ENCODE measurements around the gene NRCAM.

Gene NRCAM

DNA sequence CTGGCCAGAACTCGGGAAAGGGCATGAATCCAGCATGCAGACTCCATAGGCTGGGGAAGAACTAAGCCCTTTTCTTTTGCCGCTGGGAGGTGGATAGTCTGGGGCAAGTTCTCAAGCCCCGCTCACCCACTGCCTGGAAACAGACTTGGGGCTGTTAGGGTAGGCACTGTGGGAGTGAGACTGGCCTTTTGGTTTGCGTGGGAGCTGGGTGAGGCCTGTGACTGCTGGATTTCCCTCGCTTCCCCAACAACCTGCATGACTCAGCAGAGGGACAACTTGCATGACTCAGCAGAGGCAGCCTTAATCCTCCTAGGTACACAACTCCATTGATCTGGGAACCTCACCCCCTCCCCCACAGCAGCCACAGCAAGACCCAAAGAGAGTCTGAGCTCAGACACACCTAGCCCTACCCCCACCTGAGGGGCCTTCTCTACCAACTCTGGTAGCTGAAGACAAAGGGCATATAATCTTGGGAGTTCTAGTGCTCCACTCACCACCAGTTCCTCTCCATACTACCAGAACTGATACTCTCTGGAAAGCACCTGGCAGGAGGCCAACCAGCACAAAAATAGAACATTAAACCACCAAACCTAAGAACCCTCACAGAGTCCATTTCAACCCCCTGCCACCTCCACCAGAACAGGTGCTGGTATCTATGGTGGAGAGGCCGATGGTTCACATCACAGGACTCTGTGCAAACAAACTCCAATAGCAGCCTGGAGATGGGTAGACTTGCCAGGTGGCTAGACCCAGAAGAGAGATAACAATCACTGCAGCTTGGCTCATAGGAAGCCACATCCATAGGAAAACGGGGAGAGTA, 244.6 kb downstream of the NRCAM start:
- no peak overlapping the region for H3K4me3 Mint-ChIP-seq
- H3K4me1 Mint-ChIP-seq (ENCODE audit: low read depth), result no peaks in the 10 kb centered on the region
- no peaks in the 10 kb centered on the region for H3K9me3 Mint-ChIP-seq
- H3K36me3 Mint-ChIP-seq (ENCODE audit: low read depth), result no peaks in the 10 kb centered on the region
- DNase-seq (ENCODE audit: low spot score), result no peak
- peaks cover 5% of the 10 kb centered on the region for H3K27me3 Mint-ChIP-seq (ENCODE audit: low read depth)
- no peak overlapping the region for H3K27ac Mint-ChIP-seq

DNA sequence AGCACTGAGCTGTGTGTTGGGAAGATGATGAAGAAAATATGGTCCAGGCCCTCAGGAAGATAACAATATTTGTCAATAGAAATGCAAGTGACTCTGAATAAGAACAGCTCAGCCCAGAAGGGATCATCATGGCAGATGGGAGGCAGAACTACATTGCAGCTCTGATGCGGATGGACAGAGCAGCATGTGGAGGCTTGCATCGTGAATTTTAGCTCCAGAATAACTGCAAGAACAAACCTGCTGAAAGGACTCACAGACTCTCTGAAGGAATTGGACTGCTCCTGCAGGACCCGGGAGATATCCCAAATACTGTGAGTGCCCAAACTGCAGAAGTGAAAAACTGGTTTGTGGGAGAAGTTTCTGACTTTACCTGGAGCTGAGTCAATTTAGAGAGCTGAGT, 245.4 kb downstream of the NRCAM start:
- DNase-seq (ENCODE audit: low spot score), result no peak
- H3K27me3 Mint-ChIP-seq (ENCODE audit: low read depth), result peaks cover 5% of the 10 kb centered on the region
- no peaks in the 10 kb centered on the region for H3K9me3 Mint-ChIP-seq
- H3K27ac Mint-ChIP-seq, result no peak overlapping the region
- H3K4me3 Mint-ChIP-seq, result no peak overlapping the region
- H3K36me3 Mint-ChIP-seq (ENCODE audit: low read depth), result no peaks in the 10 kb centered on the region
- no peaks in the 10 kb centered on the region for H3K4me1 Mint-ChIP-seq (ENCODE audit: low read depth)

GRCh38 chr7:108205311-108205710, 250.9 kb downstream of the NRCAM start:
- no peaks in the 10 kb centered on the region for H3K9me3 Mint-ChIP-seq
- H3K27ac Mint-ChIP-seq, result no peak overlapping the region
- peaks cover 2% of the 10 kb centered on the region for H3K27me3 Mint-ChIP-seq (ENCODE audit: low read depth)
- no peaks in the 10 kb centered on the region for H3K36me3 Mint-ChIP-seq (ENCODE audit: low read depth)
- H3K4me3 Mint-ChIP-seq, result no peak overlapping the region
- H3K4me1 Mint-ChIP-seq (ENCODE audit: low read depth), result no peaks in the 10 kb centered on the region
- no peak for DNase-seq (ENCODE audit: low spot score)

- H3K27ac Mint-ChIP-seq, result no peak overlapping the region
- no peaks in the 10 kb centered on the region for H3K4me1 Mint-ChIP-seq (ENCODE audit: low read depth)
These were observed 251.9 kb downstream of the NRCAM start for GRCh38 chr7:108204281-108204796.

GRCh38 chr7:108203537-108203936, 252.7 kb downstream of the NRCAM start:
- no peaks in the 10 kb centered on the region for H3K36me3 Mint-ChIP-seq (ENCODE audit: low read depth)
- DNase-seq (ENCODE audit: low spot score), result no peak
- no peaks in the 10 kb centered on the region for H3K9me3 Mint-ChIP-seq
- H3K4me3 Mint-ChIP-seq, result no peak overlapping the region
- no peaks in the 10 kb centered on the region for H3K4me1 Mint-ChIP-seq (ENCODE audit: low read depth)
- H3K27ac Mint-ChIP-seq, result no peak overlapping the region
- H3K27me3 Mint-ChIP-seq (ENCODE audit: low read depth), result peaks cover 2% of the 10 kb centered on the region

More at GRCh38 chr7:108204281-108204796, 251.9 kb downstream of the NRCAM start:
- Mint-ChIP-seq H3K9me3 (no peaks in the 10 kb centered on the region), H3K36me3 (ENCODE audit: low read depth) (no peaks in the 10 kb centered on the region), H3K4me3 (no peak overlapping the region), H3K27me3 (ENCODE audit: low read depth) (peaks cover 2% of the 10 kb centered on the region)
- no peak for DNase-seq (ENCODE audit: low spot score)

DNA sequence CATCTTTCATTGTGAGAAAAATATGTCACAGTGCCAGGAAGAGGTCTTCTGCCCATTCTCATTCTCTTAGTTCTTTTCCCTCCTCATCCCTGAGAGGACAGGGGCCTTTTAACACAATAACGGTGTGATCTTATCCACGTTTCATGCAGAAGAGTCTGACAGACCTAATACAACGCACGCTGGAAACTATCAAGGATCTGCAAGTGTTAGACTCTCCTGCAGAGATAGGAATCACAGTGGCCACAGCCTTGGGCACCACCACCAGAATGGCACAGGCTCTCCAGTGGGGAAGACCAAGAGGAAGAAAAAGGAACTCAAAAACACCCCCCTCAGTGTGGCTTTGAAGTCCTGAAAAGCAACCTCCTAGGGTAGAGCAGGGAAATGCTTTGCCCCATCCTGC, 253.5 kb downstream of the NRCAM start:
- Mint-ChIP-seq H3K4me3 (no peak overlapping the region), H3K27me3 (ENCODE audit: low read depth) (peaks cover 2% of the 10 kb centered on the region)

GRCh38 chr7:108201766-108202165, 254.5 kb downstream of the NRCAM start:
- Mint-ChIP-seq H3K9me3 (no peaks in the 10 kb centered on the region), H3K4me1 (ENCODE audit: low read depth) (no peaks in the 10 kb centered on the region), H3K4me3 (no peak overlapping the region), H3K27ac (no peak overlapping the region), H3K27me3 (ENCODE audit: low read depth) (no peaks in the 10 kb centered on the region), H3K36me3 (ENCODE audit: low read depth) (no peaks in the 10 kb centered on the region)
- no peak for DNase-seq (ENCODE audit: low spot score)

More for the DNA sequence above, 253.5 kb downstream of the NRCAM start:
- H3K27ac Mint-ChIP-seq, result no peak overlapping the region
- H3K4me1 Mint-ChIP-seq (ENCODE audit: low read depth), result no peaks in the 10 kb centered on the region
- no peak for DNase-seq (ENCODE audit: low spot score)
- H3K9me3 Mint-ChIP-seq, result no peaks in the 10 kb centered on the region
- no peaks in the 10 kb centered on the region for H3K36me3 Mint-ChIP-seq (ENCODE audit: low read depth)

DNA sequence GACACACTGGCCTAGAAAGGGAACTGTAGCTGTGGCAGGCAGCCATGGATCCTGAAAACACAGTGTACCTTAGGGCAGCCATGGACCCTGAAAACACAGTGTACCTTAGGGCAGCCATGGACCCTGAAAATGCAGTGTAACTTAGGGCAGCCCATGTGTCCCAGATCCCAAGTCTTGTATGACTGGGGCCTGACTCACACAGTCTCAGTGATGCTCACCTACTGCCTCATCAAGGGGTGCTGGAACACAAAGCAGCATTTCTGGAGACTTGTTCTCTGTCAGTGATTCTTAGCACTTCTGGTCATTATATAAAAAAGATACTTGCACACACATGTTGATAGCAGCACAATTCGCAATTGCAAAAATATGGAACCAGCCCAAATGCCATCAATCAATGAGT, 255.9 kb downstream of the NRCAM start:
- no peak for DNase-seq (ENCODE audit: low spot score)
- Mint-ChIP-seq H3K4me3 (no peak overlapping the region), H3K36me3 (ENCODE audit: low read depth) (no peaks in the 10 kb centered on the region), H3K9me3 (no peaks in the 10 kb centered on the region), H3K27ac (no peak overlapping the region), H3K4me1 (ENCODE audit: low read depth) (no peaks in the 10 kb centered on the region), H3K27me3 (ENCODE audit: low read depth) (peaks cover 3% of the 10 kb centered on the region)

- no peak for DNase-seq (ENCODE audit: low spot score)
- Mint-ChIP-seq H3K27me3 (ENCODE audit: low read depth) (peaks cover 3% of the 10 kb centered on the region), H3K36me3 (ENCODE audit: low read depth) (no peaks in the 10 kb centered on the region), H3K9me3 (no peaks in the 10 kb centered on the region), H3K4me3 (no peak overlapping the region), H3K4me1 (ENCODE audit: low read depth) (no peaks in the 10 kb centered on the region), H3K27ac (no peak overlapping the region)
These were observed 258.7 kb downstream of the NRCAM start for GRCh38 chr7:108197371-108198091.

DNA sequence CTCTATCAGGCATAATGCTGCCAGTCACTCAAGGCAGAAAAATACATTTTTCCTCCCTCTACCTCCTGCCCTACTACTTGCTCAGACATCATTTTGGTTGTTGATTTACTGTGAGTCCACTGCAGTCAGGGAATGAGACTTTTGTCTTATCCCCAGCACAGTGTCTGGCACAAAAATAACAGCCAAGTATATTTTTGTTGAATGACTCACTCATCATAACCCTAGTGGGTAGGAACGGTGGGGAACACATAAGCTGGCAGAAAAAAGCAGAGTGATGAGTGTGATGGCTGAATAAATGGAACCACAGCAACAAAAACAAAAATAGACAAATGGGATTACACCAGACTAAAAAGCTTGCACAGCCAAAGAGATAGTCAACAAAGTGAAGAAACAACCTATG, 260.2 kb downstream of the NRCAM start:
- Mint-ChIP-seq H3K27ac (no peak overlapping the region), H3K36me3 (ENCODE audit: low read depth) (no peaks in the 10 kb centered on the region), H3K4me3 (no peak overlapping the region), H3K9me3 (no peaks in the 10 kb centered on the region), H3K4me1 (ENCODE audit: low read depth) (no peaks in the 10 kb centered on the region), H3K27me3 (ENCODE audit: low read depth) (peaks cover 3% of the 10 kb centered on the region)
- no peak for DNase-seq (ENCODE audit: low spot score)

DNA sequence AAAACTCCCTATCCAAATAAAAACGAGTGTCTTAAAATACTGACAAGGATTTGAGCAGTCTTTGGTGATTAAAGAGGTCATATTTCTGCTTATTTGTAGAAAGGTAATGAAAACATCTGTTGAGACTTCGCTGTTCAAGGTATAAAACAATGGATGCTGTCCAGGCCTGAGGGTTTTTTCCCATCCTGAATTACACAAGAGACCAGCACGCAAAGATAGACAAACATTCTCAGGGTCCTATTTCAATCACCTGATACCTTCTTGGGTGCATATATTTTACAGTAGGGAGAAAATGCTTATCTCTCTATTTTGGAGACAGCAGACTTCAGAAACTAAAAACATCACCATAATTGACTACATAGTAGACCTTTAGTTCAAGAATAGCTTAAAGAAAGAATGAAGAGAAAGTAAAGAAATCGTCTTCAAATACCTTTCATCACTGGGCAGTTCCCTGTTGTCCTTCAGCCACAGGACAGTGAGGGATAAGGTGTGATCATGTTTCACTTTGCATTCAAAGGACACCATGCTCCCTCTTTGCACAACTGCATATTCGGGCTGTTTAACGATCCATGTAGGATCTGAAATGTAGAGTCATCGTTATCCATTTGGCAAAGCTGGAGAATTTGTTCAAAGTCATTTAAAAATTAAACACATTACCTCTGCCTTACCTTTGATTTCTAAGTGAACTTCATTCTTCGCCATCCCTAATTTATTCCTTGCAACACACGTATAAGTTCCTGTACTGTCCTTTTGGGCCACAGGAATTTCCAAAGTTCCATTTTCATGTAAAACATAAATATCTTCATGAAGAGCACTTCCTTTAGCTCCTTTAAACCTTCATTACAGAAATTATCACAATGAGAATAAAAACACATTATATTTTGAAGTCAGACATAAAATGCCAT, 262.4 kb downstream of the NRCAM start:
- H3K9me3 Mint-ChIP-seq, result no peaks in the 10 kb centered on the region
- no peak overlapping the region for H3K27ac Mint-ChIP-seq
- H3K4me3 Mint-ChIP-seq, result no peak overlapping the region
- H3K27me3 Mint-ChIP-seq (ENCODE audit: low read depth), result peaks cover 3% of the 10 kb centered on the region
- DNase-seq (ENCODE audit: low spot score), result no peak
- H3K36me3 Mint-ChIP-seq (ENCODE audit: low read depth), result no peaks in the 10 kb centered on the region
- H3K4me1 Mint-ChIP-seq (ENCODE audit: low read depth), result peaks cover 3% of the 10 kb centered on the region

DNA sequence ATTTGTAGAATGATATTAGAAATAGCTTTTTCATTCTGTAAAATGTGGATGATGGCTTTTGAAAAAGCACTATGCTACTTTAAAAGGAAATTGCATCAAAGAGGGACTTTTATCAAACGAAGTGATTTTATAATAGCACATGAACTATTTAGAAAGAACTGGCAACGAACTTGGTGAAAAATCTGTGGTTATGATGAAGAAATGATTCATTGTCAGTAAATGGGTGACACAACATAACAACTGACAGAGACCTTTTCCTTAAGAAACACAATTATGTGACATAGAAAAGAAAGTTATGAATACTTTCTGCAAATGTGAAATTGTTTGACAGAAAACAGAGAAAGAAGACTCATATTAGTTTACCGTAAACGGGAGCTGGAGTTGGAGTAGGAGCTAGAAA, 265.3 kb downstream of the NRCAM start:
- Mint-ChIP-seq H3K27me3 (ENCODE audit: low read depth) (peaks cover under 1% of the 10 kb centered on the region), H3K27ac (no peak overlapping the region), H3K36me3 (ENCODE audit: low read depth) (no peaks in the 10 kb centered on the region), H3K9me3 (no peaks in the 10 kb centered on the region), H3K4me1 (ENCODE audit: low read depth) (peaks cover 6% of the 10 kb centered on the region), H3K4me3 (no peak overlapping the region)
- DNase-seq (ENCODE audit: low spot score), result no peak

DNA sequence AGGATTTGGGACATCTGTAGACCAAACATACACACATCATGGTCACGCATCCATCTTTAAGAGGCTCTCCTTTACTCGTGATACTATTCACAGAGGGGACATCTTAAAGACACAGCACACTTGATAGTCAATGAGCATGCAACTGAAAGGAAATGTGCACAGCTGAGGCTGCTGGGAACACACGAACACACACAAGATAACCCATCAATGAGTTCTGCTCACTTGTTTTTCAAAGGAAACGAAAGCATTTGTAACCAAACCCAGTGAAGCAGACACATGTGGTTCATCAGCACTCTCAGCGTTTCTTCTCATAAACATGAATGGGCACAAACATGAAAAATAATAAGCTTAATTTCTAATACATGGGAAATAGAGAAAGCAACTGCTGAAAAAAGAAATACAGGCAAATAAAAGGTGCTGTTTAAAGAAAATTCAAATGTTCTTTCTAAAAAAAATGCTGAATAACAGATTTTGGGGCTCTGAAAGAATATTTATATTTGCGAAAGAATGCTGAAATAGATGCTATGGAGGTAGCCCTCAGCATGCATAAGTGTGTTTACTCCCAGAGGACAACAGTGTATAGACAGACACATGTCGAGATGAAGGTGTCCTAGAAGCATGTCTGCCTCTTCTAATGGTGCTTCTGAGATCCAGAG, 266.4 kb downstream of the NRCAM start:
- no peak for DNase-seq (ENCODE audit: low spot score)
- Mint-ChIP-seq H3K4me3 (no peak overlapping the region), H3K27me3 (ENCODE audit: low read depth) (no peaks in the 10 kb centered on the region), H3K36me3 (ENCODE audit: low read depth) (no peaks in the 10 kb centered on the region), H3K4me1 (ENCODE audit: low read depth) (peaks cover 6% of the 10 kb centered on the region), H3K27ac (no peak overlapping the region), H3K9me3 (no peaks in the 10 kb centered on the region)
